KOPT-K1 (cell line): Measurements from ENCODE around the gene FSTL4.

Source experiments
- H3K27ac ChIP-seq: fragments of 200-600 bp; sonication (generic); 2 replicates; pipeline ENCODE4 v1.5.1; 2016; ENCODE audit warnings: antibody characterized with exemption, mild to moderate bottlenecking, low read depth, low read length; ENCODE audit not compliant: poor library complexity, severe bottlenecking
- H3K36me3 ChIP-seq: fragments of 200-600 bp; sonication (generic); 2 replicates; pipeline ENCODE4 v1.5.1; 2017; ENCODE audit warnings: antibody characterized with exemption, mild to moderate bottlenecking, low read length, moderate library complexity; ENCODE audit not compliant: insufficient read depth
- H3K9me3 ChIP-seq: fragments of 200-600 bp; sonication (generic); 2 replicates; pipeline ENCODE4 v1.5.1; 2017; ENCODE audit warnings: antibody characterized with exemption, low read length, mild to moderate bottlenecking; ENCODE audit not compliant: insufficient read depth, poor library complexity, severe bottlenecking

Gene FSTL4

GRCh38 chr5:133595465-133595864 lies 16.9 kb downstream of the FSTL4 start:
- no peaks in the 10 kb centered on the region for H3K36me3 ChIP-seq
- H3K27ac ChIP-seq, result no peak overlapping the region

GRCh38 chr5:133589286-133589685 lies 23.1 kb downstream of the FSTL4 start:
- no peak overlapping the region for H3K27ac ChIP-seq
- no peaks in the 10 kb centered on the region for H3K9me3 ChIP-seq
- H3K36me3 ChIP-seq, result no peaks in the 10 kb centered on the region

More at GRCh38 chr5:133595465-133595864, 16.9 kb downstream of the FSTL4 start:
- H3K9me3 ChIP-seq, result no peaks in the 10 kb centered on the region

- Histone ChIP-seq H3K9me3 (no peaks in the 10 kb centered on the region), H3K36me3 (no peaks in the 10 kb centered on the region), H3K27ac (no peak overlapping the region)
Observed at GRCh38 chr5:133582971-133583370, 29.4 kb downstream of the FSTL4 start.

GRCh38 chr5:133581918-133582317 lies 30.4 kb downstream of the FSTL4 start:
- Histone ChIP-seq H3K27ac (no peak overlapping the region), H3K36me3 (no peaks in the 10 kb centered on the region), H3K9me3 (no peaks in the 10 kb centered on the region)

- H3K27ac ChIP-seq, result no peak overlapping the region
- H3K9me3 ChIP-seq, result no peaks in the 10 kb centered on the region
- H3K36me3 ChIP-seq, result no peaks in the 10 kb centered on the region
Observed at GRCh38 chr5:133581348-133581747, 31.0 kb downstream of the FSTL4 start.

GRCh38 chr5:133580618-133581017 lies 31.7 kb downstream of the FSTL4 start:
- Histone ChIP-seq H3K27ac (no peak overlapping the region), H3K36me3 (no peaks in the 10 kb centered on the region), H3K9me3 (no peaks in the 10 kb centered on the region)

- Histone ChIP-seq H3K27ac (no peak overlapping the region), H3K36me3 (no peaks in the 10 kb centered on the region), H3K9me3 (no peaks in the 10 kb centered on the region)
Observed at GRCh38 chr5:133579766-133580165, 32.6 kb downstream of the FSTL4 start.

GRCh38 chr5:133569347-133569746 lies 43.0 kb downstream of the FSTL4 start:
- H3K36me3 ChIP-seq, result no peaks in the 10 kb centered on the region
- H3K27ac ChIP-seq, result no peak overlapping the region
- peaks cover 11% of the 10 kb centered on the region for H3K9me3 ChIP-seq

- Histone ChIP-seq H3K27ac (no peak overlapping the region), H3K9me3 (peaks cover under 1% of the 10 kb centered on the region)
Observed at GRCh38 chr5:133565993-133566392, 46.3 kb downstream of the FSTL4 start.

GRCh38 chr5:133564921-133565565 lies 47.3 kb downstream of the FSTL4 start:
- H3K9me3 ChIP-seq, result no peaks in the 10 kb centered on the region
- no peaks in the 10 kb centered on the region for H3K36me3 ChIP-seq
- no peak overlapping the region for H3K27ac ChIP-seq

More at GRCh38 chr5:133565993-133566392, 46.3 kb downstream of the FSTL4 start:
- H3K36me3 ChIP-seq, result no peaks in the 10 kb centered on the region

- H3K27ac ChIP-seq, result no peak overlapping the region
- no peaks in the 10 kb centered on the region for H3K9me3 ChIP-seq
- H3K36me3 ChIP-seq, result no peaks in the 10 kb centered on the region
Observed at GRCh38 chr5:133562554-133562953, 49.8 kb downstream of the FSTL4 start.

- H3K36me3 ChIP-seq, result no peaks in the 10 kb centered on the region
- no peaks in the 10 kb centered on the region for H3K9me3 ChIP-seq
- H3K27ac ChIP-seq, result no peak overlapping the region
Observed at GRCh38 chr5:133559960-133560359, 52.4 kb downstream of the FSTL4 start.

GRCh38 chr5:133556551-133556950 lies 55.8 kb downstream of the FSTL4 start:
- Histone ChIP-seq H3K9me3 (no peaks in the 10 kb centered on the region), H3K27ac (no peak overlapping the region), H3K36me3 (no peaks in the 10 kb centered on the region)

GRCh38 chr5:133554279-133554678 lies 58.1 kb downstream of the FSTL4 start:
- H3K27ac ChIP-seq, result no peak overlapping the region
- H3K9me3 ChIP-seq, result no peaks in the 10 kb centered on the region
- H3K36me3 ChIP-seq, result no peaks in the 10 kb centered on the region

GRCh38 chr5:133552925-133553525 lies 59.3 kb downstream of the FSTL4 start:
- Histone ChIP-seq H3K36me3 (no peaks in the 10 kb centered on the region), H3K27ac (no peak overlapping the region), H3K9me3 (no peaks in the 10 kb centered on the region)

- Histone ChIP-seq H3K9me3 (no peaks in the 10 kb centered on the region), H3K27ac (no peak overlapping the region), H3K36me3 (no peaks in the 10 kb centered on the region)
Observed at GRCh38 chr5:133546500-133546899, 65.8 kb downstream of the FSTL4 start.
